RWPE1 (cell line): ENCODE measurements around the gene ITPKB.

Source experiments
- CTCF ChIA-PET: fragments of 350-600 bp; sonication (Branson Sonifier 250); formaldehyde crosslinking; extraction: SDS; loops from one replicate; lab custom pipeline; 2021; lab: Yijun Ruan, JAX
- POLR2A ChIA-PET: fragments of 400-600 bp; formaldehyde crosslinking; extraction: SDS; loops from one replicate; lab custom pipeline; 2020; ENCODE audit warnings: antibody characterized with exemption; ENCODE audit not compliant: low non-redundant PET; lab: Yijun Ruan, JAX
- DNase-seq: peaks from one replicate; pipeline ENCODE4 v3.0.0; 2012; ENCODE audit warnings: low spot score
- H3K27ac ChIP-seq: fragments of 450-650 bp; 2 replicates; pipeline ENCODE4 v1.5.1; 2017
- TF ChIP-seq, protein P1 (sequence below): fragments of 450-650 bp; conservative IDR thresholded peaks from 2 replicates; pipeline ENCODE4 v1.5.1; 2017; ENCODE audit warnings: low read depth, mild to moderate bottlenecking

ITPKB gene

DNA sequence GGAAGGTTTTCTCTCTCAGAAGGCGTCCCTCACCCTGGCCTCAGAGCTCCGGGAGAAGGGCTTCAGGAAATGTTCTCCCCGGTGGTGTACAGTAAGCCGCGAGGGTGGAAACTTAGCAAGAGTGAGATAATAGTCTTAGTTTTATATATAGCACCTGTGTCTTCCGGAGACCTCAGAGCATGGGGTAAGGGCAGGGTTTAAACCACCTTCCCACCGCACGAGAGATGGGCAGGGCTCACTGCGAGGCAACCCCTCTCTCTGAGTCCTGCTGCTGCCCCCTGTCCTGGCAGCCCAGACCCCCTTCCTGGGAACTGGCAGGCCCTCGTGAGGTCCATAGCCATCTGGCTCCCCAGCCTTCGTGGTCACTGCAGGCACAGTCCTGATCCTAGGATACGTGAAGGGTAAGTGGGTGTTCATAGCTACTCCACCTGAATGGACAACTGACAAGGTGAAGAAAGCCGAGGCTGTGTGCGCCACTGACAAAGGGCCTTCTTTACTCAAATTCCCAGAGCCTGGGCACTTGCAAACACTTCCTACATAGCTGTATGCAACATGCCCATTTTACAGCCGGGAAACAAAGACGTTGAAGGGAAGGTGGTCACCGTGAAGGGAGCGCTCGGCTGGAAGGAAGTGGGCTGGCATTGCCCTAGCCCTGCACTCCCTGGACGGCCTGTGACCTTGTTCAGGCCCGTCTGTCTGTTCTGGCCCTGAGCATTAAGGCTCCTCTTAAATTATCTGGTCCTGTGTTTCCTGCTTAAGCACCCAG lies 26.9 kb downstream of the ITPKB start:
- H3K27ac ChIP-seq = no peak overlapping the region
- ChIA-PET CTCF (interaction anchor here (0.6 to 1.6 kb wide), 7 partner anchors 17 to 726 kb away, joined by 3 to 6 read pairs (median 4); no protein-coding TSS in a partner anchor), POLR2A (no interaction called here)
- no peak for DNase-seq
- TF ChIP-seq, protein P1, sequence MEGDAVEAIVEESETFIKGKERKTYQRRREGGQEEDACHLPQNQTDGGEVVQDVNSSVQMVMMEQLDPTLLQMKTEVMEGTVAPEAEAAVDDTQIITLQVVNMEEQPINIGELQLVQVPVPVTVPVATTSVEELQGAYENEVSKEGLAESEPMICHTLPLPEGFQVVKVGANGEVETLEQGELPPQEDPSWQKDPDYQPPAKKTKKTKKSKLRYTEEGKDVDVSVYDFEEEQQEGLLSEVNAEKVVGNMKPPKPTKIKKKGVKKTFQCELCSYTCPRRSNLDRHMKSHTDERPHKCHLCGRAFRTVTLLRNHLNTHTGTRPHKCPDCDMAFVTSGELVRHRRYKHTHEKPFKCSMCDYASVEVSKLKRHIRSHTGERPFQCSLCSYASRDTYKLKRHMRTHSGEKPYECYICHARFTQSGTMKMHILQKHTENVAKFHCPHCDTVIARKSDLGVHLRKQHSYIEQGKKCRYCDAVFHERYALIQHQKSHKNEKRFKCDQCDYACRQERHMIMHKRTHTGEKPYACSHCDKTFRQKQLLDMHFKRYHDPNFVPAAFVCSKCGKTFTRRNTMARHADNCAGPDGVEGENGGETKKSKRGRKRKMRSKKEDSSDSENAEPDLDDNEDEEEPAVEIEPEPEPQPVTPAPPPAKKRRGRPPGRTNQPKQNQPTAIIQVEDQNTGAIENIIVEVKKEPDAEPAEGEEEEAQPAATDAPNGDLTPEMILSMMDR = no peak

DNA sequence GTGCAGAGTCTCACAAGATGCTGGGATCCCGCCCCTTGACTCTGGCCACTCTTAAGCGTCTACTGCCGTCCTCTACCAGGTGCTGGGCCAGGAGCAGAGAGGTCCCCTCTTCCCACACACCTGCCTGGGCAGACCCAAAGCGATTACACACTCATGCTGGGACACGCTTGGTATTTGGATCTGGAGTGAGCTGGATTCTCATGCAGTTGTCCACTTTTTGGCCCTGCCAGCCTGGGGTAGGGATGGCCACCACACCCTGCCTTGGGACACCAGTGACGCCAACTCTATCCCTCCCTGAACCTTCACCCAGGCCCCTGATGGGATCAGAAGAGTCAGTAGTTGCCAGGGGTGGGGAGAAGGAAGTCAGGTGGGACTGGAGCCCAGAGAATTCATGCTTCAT lies 28.6 kb downstream of the ITPKB start:
- DNase-seq = no peak
- H3K27ac ChIP-seq = peak overlapping the region; percentile 17; the same call in 1 of the 2 replicates
- CTCF ChIA-PET = interaction anchor here (0.6 to 1.3 kb wide), 5 partner anchors 29 to 351 kb away, joined by 3 to 4 read pairs (median 4); no protein-coding TSS in a partner anchor
- TF ChIP-seq, protein P1 = no peak
- POLR2A ChIA-PET = no interaction called here

DNA sequence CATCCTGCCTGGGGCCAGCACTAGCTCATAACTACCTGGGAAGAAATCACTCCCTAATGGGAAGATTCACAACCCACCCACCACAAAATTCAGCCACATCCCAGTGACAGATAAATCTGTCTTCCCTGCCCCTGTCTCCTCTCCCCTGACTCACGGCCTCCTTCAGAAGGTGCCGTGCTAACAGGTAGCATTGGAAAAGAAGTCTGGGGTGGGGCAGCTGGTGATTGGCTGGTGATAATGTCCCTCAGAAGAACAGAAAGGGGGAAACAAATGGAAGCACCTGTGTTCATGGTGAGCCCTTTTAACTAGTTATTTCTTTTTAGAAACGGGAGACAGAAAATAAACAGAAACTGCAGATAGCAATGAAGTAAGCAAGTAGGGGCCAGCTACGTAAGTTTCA lies 29.1 kb downstream of the ITPKB start:
- TF ChIP-seq, protein P1 = no peak
- no peak for DNase-seq
- no peak overlapping the region for H3K27ac ChIP-seq
- ChIA-PET CTCF (interaction anchor here (0.6 to 0.7 kb wide), 2 partner anchors 48 to 108 kb away, joined by 3 to 4 read pairs; no protein-coding TSS in a partner anchor), POLR2A (no interaction called here)

DNA sequence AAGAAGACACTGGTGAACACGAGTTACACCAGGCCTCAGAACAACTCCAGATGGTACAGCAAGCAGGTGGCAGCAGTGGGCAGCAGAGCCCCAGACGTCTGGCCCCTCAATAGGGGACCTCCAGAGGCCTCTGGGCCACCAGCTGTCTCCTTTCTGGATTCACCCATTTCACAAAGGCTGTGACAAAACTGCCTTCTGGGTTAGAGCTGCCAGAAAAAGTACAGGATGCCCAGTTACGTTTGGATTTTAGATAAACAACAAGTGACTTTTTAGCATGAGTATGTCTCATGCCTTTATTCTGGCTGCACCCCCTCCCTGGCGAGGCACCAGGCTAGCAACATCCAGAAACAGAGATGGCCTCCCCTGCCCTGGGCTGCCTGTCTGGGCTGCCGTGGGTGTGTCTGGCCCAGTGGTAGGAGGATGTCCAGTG lies 30.1 kb downstream of the ITPKB start:
- ChIA-PET POLR2A (no interaction called here), CTCF (interaction anchor here (0.9 kb wide), 1 partner anchor 22 kb away, joined by 3 read pairs; no protein-coding TSS in a partner anchor)
- DNase-seq = no peak
- TF ChIP-seq, protein P1 = no peak
- H3K27ac ChIP-seq = peak overlapping the region; percentile 64

DNA sequence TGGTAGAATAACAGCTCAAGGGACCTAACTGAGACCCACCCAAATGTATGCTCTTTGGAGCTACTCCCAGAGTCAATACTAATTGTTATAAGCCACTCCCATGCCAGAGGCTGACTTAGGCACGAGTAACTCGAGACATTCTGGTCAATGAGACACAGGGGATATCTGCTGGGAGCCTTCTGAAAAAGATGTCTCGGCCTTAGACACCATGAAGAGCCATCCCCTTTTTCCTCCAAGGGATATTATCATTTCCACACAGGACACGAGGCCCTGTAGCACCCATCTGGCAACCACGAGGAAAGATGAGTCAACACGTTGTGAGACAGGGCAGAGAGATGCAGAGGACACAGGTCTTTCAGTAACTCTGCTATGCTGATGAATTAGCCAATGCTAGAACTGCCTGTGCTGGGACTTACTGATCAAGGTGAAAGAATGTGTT lies 30.7 kb downstream of the ITPKB start:
- CTCF ChIA-PET = interaction anchor here (0.6 to 1.0 kb wide), 3 partner anchors 23 to 113 kb away, joined by 3 read pairs; no protein-coding TSS in a partner anchor
- TF ChIP-seq, protein P1 = no peak
- DNase-seq = peak; percentile 67

DNA sequence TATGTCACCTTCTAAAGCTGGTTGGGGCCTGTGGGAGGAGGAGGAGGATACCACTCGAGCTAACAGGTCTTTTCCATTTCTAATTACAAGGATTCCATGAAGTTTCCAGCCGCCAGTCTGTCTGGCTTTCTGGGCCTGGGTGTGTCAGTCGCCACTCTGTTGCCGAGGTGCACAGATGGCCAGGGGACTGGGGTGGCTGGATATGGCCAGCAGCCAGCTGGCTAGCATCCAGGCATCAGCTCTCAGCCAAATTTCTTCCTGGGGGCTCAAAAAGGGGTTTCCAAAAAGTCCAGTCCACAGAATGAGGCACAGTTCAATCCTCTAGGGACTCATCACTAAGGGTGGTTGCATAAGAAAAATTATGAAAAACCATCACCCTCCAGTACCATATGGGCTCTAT lies 32.4 kb downstream of the ITPKB start:
- TF ChIP-seq, protein P1 = no peak
- no peak for DNase-seq
- ChIA-PET CTCF (interaction anchor here (0.6 kb wide), 1 partner anchor 159 kb away, joined by 4 read pairs; no protein-coding TSS in a partner anchor), POLR2A (interaction anchor here (0.6 kb wide), 1 partner anchor 108 kb away, joined by 3 read pairs; no protein-coding TSS in a partner anchor)
- no peak overlapping the region for H3K27ac ChIP-seq

More for the DNA sequence above, 30.7 kb downstream of the ITPKB start:
- H3K27ac ChIP-seq = peak overlapping the region; percentile 64
- POLR2A ChIA-PET = no interaction called here
